ENCODE measurements around the gene TPGS1.

DNA sequence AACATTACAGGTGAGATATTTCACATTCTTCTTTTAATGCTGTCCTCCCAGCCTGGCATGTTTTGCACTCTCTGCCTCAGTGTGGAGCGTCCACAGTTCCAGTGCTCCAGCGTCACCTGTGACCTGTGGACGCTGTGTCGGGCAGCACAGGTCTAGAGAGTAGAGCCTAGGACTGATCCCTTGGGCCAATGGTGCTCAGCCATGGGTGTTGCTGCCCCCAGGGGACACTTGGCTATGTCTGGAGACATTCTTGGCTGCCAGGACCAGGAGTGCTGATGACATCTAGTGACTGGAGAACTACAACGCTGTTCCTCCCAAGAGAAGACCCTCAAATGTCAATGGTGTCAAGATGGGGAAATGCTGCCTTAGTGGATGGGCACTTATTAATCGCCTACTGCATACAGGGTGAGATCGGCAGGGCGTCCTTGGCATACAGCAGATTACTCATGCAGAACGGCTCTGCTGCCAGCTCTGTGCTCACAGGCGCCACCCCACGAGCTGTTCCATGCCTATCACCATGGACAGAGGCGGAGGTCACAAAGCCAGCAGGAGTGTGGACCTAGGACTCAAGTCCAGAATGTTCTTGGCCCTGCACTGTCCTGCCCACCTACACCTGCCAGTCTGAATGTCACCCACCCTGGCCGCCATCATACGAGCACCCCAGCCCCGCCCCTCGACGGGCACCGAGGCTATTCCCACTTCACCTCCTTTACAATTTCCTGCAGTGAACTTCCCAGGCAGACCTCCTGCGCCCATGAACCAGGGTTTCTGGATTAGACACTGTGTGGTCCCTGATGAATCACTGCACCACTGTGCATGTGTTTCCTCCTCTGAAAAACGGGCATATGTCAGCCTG, 24.9 kb upstream of the TPGS1 start:
- TF ChIP-seq, protein P1, sequence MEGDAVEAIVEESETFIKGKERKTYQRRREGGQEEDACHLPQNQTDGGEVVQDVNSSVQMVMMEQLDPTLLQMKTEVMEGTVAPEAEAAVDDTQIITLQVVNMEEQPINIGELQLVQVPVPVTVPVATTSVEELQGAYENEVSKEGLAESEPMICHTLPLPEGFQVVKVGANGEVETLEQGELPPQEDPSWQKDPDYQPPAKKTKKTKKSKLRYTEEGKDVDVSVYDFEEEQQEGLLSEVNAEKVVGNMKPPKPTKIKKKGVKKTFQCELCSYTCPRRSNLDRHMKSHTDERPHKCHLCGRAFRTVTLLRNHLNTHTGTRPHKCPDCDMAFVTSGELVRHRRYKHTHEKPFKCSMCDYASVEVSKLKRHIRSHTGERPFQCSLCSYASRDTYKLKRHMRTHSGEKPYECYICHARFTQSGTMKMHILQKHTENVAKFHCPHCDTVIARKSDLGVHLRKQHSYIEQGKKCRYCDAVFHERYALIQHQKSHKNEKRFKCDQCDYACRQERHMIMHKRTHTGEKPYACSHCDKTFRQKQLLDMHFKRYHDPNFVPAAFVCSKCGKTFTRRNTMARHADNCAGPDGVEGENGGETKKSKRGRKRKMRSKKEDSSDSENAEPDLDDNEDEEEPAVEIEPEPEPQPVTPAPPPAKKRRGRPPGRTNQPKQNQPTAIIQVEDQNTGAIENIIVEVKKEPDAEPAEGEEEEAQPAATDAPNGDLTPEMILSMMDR (IDR thresholded peaks at IDR 0.05) = no peak
- no peak for TF ChIP-seq EZH2 (IDR thresholded peaks at IDR 0.05; ENCODE audit: borderline replicate concordance, insufficient read depth, low read depth, low read length, poor library complexity, severe bottlenecking)
